GM19239 (cell line): ENCODE results near the gene HOXD12.

Experiments
- DNase-seq: peaks from one replicate; pipeline ENCODE4 v3.0.0; 2011; ENCODE audit warnings: low spot score; ENCODE audit not compliant: insufficient read length
- FAIRE-seq: peaks from 2 replicates; lab custom pipeline; 2011; peaks lifted over from hg19 to GRCh38; lab: Jason Lieb, UNC

The HOXD12 gene

DNA sequence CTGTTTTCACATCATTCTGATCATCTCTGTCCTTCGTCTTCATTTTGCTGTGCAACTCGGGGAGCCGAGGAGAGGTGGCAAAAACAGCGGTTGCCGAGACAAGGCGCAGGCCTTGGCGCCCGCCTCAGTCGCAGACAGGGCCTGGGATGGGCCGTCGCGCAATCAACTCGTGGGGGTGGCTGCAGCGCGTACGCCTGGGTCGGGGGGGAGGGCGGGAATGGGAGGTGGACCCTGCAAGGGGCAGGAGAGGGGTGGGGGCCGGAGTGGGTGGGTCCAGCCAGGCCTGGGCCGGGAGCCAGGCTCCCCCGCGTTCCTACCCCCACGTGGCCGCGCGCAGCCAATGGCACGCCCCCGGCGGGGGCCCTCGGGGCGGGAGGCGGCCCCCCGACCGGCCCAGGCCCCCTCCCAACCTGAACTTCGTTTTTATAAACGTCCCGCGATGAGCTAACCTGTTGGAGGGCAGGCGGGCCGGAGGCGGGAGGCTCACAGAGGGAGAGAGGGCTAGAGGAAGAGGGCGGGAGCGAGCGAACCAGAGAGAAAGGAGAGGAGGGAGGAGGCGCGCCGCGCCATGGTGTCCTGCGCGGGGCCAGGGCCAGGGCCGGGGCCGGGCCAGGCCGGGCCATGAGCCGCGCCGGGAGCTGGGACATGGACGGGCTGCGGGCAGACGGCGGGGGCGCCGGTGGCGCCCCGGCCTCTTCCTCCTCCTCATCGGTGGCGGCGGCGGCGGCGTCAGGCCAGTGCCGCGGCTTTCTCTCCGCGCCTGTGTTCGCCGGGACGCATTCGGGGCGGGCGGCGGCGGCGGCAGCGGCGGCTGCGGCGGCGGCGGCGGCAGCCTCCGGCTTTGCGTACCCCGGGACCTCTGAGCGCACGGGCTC lies 7.1 kb upstream of the HOXD12 start, which contains the start of gene HOXD13:
Gene HOXD13 (plus strand): TSS at position 452 of the 875 bp plus-strand sequence. CDS start 170 bp downstream, at position 622.
- FAIRE-seq (no peak), DNase-seq (no peak)

GRCh38 chr2:176093145-176093897 lies 6.3 kb upstream of the HOXD12 start:
- DNase-seq (no peak), FAIRE-seq (no peak)

GRCh38 chr2:176093898-176094249 lies 5.7 kb upstream of the HOXD12 start:
- DNase-seq (no peak), FAIRE-seq (no peak)

- no peak for FAIRE-seq
Measured at GRCh38 chr2:176094349-176094748, 5.2 kb upstream of the HOXD12 start.

GRCh38 chr2:176095421-176095820 lies 4.2 kb upstream of the HOXD12 start:
- no peak for DNase-seq

More at GRCh38 chr2:176094349-176094748, 5.2 kb upstream of the HOXD12 start:
- DNase-seq: no peak

DNA sequence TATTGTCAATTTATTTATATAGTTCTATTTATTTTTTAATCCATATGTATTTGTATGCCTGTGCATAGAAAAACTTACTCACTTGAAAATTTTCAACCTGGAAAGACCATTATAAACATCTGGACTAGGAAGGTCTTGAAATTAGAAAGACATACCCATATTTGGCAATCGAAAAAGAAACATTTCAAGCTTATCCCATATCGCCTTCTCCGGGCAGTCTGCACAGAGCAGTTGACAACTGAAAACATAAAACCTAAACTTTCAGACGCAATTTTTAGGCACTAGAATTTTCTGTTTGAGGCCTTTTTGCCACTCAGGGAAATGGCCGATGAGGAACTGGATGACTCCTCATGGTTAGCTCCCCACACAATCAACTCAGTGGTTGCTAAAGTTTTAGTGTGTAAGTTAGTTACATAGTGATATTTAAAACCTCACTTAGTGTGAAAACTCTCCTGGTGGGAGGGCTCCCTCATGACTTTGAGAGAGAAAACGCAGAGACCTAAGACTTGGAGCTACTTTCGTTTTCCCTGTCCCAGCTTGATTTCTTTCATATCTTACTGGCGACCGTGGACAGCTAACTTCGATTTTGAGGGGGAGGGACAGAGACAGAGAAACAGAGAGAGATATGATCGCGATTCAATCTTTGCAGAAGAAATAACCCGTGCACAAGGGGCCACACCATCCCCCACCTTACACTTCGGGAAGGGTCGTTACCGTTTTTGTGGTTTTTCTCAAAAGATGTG lies 3.2 kb upstream of the HOXD12 start:
- FAIRE-seq: peak; percentile 54
- DNase-seq: no peak

More at GRCh38 chr2:176095421-176095820, 4.2 kb upstream of the HOXD12 start:
- FAIRE-seq: no peak

GRCh38 chr2:176096986-176097819 lies 2.4 kb upstream of the HOXD12 start:
- FAIRE-seq (peak; percentile 68), DNase-seq (peak; percentile 83)

GRCh38 chr2:176097820-176098365 lies 1.7 kb upstream of the HOXD12 start:
- DNase-seq: no peak
- no peak for FAIRE-seq

GRCh38 chr2:176098366-176099158 lies 1.0 kb upstream of the HOXD12 start:
- no peak for DNase-seq

DNA sequence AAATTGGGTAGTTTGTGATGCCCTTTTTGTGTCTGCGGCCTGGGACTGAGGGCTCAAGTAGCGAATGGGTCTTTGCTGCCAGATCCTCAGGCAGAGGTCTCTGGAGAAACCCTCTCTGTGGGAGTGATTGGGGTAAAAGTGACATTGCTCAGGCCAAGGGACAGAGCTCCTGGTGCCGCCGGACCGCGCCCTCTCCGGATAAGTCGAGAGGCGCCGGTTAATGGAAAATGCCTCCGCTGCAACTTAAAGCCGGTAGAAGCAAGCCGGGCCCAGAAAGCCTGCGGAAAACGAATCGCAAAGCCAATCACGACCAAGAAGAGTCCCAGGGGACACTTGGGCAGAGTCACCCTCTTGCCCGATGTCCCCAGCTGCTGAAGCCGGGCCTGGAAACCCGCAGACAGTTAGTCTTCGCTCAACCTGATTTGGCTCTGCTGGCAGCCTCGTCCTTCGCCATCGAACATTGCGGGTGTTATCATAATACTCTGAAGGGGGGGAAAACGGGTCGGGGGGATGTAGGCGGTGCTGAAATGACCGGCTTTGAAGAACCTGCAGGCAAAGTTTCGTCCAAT lies 352 bp upstream of the HOXD12 start:
- no peak for DNase-seq
- no peak for FAIRE-seq

More at GRCh38 chr2:176098366-176099158, 1.0 kb upstream of the HOXD12 start:
- FAIRE-seq: no peak

GRCh38 chr2:176100547-176101140 lies 1.0 kb downstream of the HOXD12 start:
- FAIRE-seq: no peak
- DNase-seq: no peak

DNA sequence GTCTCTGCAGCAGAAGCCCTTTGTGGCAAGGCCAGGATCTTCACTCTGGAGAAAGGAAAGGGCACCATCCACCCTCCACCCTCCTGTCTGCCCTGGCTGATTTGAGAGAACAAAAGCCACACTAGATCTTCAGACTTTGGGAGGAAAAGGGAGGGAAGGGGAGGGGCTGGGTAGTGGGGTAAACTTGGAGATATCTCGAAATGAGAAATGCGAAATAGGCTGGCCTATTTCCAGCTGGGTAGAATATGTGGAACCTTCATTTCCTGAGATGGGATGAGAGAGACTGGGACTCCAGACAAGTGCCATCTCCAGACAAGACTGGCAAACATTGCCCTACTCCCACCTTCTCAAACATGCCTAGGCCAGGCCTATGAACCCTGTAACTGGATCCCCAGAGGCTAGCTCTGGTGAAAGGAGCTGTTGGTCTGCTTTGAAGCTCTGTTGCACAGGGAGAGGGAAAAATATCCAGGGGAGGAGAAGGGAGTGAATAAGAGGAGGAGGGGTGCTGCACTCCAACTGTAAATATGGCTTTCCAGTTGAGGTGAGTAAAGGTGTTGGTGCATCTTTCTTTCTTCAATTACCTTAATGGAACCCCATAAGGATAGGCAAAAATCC lies 1.7 kb downstream of the HOXD12 start:
- no peak for DNase-seq

GRCh38 chr2:176101842-176102241 lies 2.2 kb downstream of the HOXD12 start:
- no peak for FAIRE-seq
- DNase-seq: no peak

More for the DNA sequence above, 1.7 kb downstream of the HOXD12 start:
- no peak for FAIRE-seq

DNA sequence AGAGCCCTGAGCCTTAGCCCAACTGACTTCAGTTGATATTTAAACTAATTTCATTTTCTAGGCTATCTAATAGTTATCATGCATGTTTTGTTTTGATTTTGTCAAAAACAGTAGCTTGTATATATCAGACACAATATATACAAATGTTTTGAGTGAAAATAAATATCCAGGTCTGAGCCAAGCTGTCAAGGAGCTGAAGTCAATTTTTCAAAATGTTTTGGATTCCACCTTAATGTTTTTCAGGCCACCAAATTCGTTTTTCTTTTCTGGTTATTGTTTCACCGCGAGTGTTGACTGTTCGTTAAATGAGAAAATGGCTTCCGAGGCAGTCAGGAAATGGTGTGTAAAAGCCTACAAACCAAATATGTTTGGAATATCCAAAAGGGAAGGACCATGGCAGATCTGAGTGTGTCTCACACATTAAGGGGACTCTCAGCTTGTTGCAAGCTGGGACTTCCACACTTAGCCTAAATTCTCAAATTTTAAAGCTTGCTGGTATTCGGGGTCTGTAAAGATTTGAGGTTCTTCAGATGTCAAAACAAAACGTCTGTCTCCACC lies 2.8 kb downstream of the HOXD12 start:
- FAIRE-seq (no peak), DNase-seq (no peak)

DNA sequence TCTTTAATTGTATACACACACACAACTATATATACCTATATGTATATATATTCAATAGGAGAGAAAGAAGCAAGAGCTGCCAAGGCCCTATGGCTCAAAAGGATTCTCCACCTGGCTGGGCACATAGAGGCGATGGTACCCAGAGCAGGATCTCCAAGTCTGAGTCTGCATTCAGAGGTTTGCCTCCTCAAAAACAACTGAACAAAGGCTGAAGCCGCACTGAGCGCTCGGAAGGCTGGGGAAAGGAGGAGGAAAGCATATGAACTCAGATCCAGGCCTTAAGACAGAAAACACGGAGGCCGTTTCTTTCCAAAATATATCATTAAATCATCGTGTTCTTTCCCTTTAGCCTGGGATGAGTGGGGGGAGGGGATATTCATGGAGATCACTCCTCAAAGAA lies 3.6 kb downstream of the HOXD12 start:
- FAIRE-seq: no peak

DNA sequence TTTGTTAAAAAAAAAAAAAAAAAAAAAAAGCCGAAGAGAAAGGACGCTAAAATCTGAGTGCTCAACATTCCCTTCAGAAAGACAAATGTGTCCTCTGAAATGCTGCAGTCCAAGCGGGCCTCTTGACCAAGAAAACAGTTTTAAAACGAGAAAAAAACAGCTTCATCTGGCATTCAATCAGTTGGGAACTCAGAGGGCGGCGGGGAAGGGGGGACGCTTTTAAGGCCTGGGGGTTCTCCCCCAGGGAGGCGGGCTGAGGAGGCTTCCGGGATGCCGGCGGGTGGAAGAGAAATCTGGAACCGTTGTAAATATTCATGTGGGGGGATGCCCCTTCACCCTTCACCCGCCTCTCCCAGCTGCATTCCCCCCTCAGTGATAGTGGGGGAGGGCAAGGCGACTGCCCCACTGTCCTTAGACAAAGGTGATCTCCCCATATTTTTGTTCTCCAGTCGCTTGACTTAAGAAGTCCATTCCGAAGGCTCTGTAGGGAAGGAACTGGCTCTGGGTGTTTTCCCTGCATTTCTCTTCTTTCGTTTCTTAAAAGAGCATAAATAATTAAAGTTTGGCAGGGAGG lies 4.2 kb downstream of the HOXD12 start:
- DNase-seq (no peak), FAIRE-seq (no peak)

More for the DNA sequence above, 3.6 kb downstream of the HOXD12 start:
- no peak for DNase-seq
